GM12872 (cell line): Measurements from ENCODE around the gene ARSK.

ENCODE experiments used
- CTCF ChIP-seq: IDR thresholded peaks from 3 replicates; pipeline ENCODE4 v1.5.1; 2011; ENCODE audit warnings: low read depth, mild to moderate bottlenecking, low read length, moderate library complexity; ENCODE audit not compliant: insufficient read depth

ARSK gene

GRCh38 chr5:95563367-95563766, 8.5 kb downstream of the ARSK start:
- no peak for TF ChIP-seq CTCF

- no peak for TF ChIP-seq CTCF
Measured at GRCh38 chr5:95564450-95564849, 9.5 kb downstream of the ARSK start.

- TF ChIP-seq CTCF: no peak
Measured at GRCh38 chr5:95565280-95565920, 10.5 kb downstream of the ARSK start.

GRCh38 chr5:95572016-95572415, 17.1 kb downstream of the ARSK start:
- no peak for TF ChIP-seq CTCF

GRCh38 chr5:95581576-95581975, 26.7 kb downstream of the ARSK start:
- TF ChIP-seq CTCF: no peak

GRCh38 chr5:95583992-95584391, 29.1 kb downstream of the ARSK start:
- no peak for TF ChIP-seq CTCF

- TF ChIP-seq CTCF: no peak
Measured at GRCh38 chr5:95590880-95591279, 36.0 kb downstream of the ARSK start.

- no peak for TF ChIP-seq CTCF
Measured at GRCh38 chr5:95591490-95591901, 36.6 kb downstream of the ARSK start.
